Measurements from ENCODE around the gene FKBP15.
A peak's percentile ranks its signal among the peaks of the same experiment; 100 is the strongest.
"Not testable (repeated sequence)": the region's sequence is repeated elsewhere in the genome, so short reads cannot be mapped to it uniquely, and the experiment has no call there.

Gene FKBP15

GRCh38 chr9:113150670-113151611, 70.1 kb downstream of the FKBP15 start, which contains the start of gene SLC31A2:
SLC31A2 (plus strand) TSS chr9:113151007; CDS start chr9:113151075, 68 bp downstream.
- DNase-seq (ENCODE audit: low read depth, low spot score), result peak; percentile 17

- not testable (repeated sequence) for DNase-seq (ENCODE audit: low read depth, low spot score)
These were observed 71.5 kb downstream of the FKBP15 start for GRCh38 chr9:113149561-113149960.

GRCh38 chr9:113148781-113149510, 72.1 kb downstream of the FKBP15 start:
- DNase-seq (ENCODE audit: low read depth, low spot score), result no peak

- no peak for DNase-seq (ENCODE audit: low read depth, low spot score)
These were observed 72.7 kb downstream of the FKBP15 start for GRCh38 chr9:113148372-113148705.

DNA sequence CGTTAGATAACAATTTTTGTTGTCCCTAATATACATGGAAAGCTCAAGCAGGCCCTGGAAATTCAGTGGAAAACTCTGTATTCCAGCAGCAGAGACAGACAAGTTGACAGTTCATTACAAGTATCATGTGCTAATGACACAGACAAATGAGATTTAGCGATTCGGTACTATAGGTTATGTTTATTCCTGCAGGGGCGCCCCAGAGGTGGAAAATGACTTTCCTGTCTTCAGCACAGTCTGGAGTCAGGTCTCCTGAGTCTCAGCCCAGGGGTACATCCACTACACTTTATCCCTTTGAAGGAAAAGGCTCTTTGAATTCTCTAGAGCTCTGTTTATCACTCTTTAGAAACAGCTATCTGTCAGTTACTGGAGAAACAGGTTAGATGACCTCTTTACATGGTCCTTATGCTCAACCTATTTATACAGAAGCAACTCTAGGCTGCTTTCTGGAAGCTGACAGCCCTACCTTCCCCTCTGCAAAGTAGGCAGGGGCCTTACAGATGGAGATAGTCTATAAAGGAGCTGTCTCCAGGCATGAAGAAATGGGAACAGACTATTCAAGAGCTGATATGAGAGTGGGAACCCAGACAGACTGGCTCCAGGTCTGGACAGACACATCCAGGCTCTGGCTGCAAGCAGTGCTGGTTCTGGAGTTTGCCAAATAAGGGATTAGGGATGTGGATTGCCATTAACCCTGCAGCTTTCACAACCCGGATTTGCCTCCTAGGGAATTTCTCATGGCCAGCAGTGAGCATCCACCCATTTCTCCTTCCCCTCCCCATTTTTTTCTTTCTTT, 77.4 kb downstream of the FKBP15 start:
- no peak for DNase-seq (ENCODE audit: low read depth, low spot score)

DNA sequence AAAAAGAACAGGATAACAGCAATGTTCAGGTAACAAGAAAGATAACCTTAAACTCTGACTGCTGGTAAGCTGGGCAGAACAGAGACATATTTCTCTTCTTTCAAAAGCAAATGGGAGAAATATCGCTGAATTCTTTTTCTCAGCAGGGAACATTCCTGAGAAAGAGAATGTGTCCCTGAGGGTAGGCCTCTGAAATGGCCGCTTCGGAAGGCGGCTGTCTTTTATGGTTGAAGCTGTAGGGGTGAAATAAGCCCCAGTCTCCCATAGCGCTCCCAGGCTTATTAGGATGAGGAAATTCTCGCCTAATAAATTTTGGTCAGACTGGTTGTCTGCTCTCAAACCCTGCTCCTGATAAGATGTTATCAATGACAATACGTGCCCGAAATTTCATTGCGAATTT, 80.2 kb downstream of the FKBP15 start:
- not testable (repeated sequence) for DNase-seq (ENCODE audit: low read depth, low spot score)

- no peak for DNase-seq (ENCODE audit: low read depth, low spot score)
These were observed 81.1 kb downstream of the FKBP15 start for GRCh38 chr9:113139953-113140352.

GRCh38 chr9:113139225-113139829, 81.8 kb downstream of the FKBP15 start:
- DNase-seq (ENCODE audit: low read depth, low spot score), result no peak

DNA sequence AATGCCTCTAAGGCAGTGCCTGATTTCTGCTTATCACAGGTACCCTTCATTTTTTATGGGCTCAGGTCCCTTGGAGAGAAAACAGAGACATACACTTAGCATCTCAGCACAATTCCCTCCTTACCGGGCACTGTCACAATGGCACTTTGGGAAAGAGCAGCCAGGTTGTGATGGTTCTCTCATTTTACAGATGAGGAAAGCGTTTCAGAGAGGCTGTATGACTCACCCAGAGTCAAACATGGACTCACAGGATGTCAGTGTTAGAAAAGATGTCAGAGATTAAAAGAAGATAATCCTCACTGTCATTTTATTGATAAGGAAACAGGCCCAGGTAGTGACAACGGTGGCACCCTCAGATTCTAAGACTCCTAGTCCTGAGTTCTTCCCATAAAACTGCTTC, 82.3 kb downstream of the FKBP15 start:
- DNase-seq (ENCODE audit: low read depth, low spot score), result no peak

DNA sequence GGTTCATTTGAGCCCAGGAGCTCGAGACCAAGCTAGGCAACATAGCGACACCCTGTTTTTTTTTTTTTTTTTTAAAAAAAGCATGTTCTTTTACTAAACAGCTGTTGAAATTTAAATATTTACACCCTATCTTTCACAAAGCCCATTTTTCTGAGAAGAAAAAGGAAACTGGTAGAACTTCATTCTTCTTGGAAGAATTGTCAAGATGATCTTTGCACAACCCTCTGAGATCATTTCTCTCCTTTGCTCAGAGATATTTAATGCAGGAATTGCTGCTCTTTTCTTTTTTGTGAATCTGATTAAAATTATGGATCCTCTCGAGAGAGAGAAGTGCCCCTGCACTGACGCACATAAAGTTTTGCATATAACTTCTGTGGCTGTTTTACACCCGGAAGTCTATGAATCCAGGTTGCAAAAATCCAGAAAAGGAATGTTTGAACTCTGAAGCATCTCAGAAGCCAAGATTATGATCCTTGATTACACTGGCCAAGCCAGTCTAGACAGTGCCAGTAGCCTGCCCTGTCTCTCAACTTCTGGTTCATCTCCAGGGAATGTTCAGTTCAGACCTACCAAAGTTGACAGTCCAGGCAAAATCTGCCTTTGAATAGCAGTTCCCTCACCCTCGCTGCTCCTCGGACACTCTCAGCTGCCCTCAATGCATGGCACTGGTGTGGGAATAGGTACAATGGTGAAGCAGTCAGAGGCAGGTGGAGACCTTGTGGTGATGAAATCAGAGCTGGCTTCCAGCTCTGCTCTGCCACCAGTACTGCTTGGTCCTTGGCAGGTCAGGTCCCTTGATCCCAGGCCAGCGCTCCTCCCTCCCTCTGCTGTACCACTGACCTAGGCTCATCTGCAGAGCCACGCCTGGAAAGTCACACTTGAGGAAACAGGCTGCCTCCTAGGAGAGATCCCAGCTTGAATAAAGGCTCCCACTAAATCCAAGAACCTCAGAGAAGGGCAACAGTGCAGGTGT, 83.6 kb downstream of the FKBP15 start:
- no peak for DNase-seq (ENCODE audit: low read depth, low spot score)

GRCh38 chr9:113131689-113132151, 89.4 kb downstream of the FKBP15 start:
- no peak for DNase-seq (ENCODE audit: low read depth, low spot score)

GRCh38 chr9:113129884-113130283, 91.2 kb downstream of the FKBP15 start:
- DNase-seq (ENCODE audit: low read depth, low spot score), result no peak

GRCh38 chr9:113129466-113129865, 91.6 kb downstream of the FKBP15 start:
- no peak for DNase-seq (ENCODE audit: low read depth, low spot score)

- no peak for DNase-seq (ENCODE audit: low read depth, low spot score)
These were observed 95.6 kb downstream of the FKBP15 start for GRCh38 chr9:113125386-113126035.

GRCh38 chr9:113118829-113119228, 102.2 kb downstream of the FKBP15 start:
- DNase-seq (ENCODE audit: low read depth, low spot score), result not testable (repeated sequence)
